HG03103 (cell line): ENCODE results near the gene ARMC2.
"Not testable (repeated sequence)": the region's sequence is repeated elsewhere in the genome, so short reads cannot be mapped to it uniquely, and the experiment has no call there.

Experiments
- ATAC-seq: cut with Tn5 transposase; IDR thresholded peaks from one replicate; pipeline ENCODE4 v1.9.1; 2021; ENCODE audit warnings: low read depth; ENCODE audit not compliant: unreplicated experiment

Gene ARMC2

DNA sequence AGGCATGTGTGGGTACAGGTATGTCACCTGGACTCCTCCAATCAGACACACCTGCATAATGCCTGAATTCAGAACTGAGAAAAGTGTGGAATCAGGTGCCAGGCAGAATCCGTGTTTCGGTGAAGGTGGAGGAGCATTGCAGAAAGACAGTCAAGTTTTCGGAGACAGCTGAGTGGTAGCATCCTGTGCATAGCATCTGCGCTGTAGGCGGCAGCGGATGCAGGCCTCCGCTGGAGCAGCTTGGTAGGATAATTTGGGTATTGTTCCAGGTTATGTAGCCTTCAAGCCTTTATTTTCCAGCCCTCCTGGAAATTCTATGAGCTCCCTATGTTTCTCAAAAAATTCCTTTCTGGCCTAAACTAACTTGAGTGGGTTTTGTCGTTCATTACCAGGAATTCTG lies 15.5 kb upstream of the ARMC2 start:
- no peak for ATAC-seq

GRCh38 chr6:108835218-108835850 lies 12.9 kb upstream of the ARMC2 start:
- ATAC-seq: no peak

GRCh38 chr6:108836061-108836460 lies 12.2 kb upstream of the ARMC2 start:
- ATAC-seq: no peak

DNA sequence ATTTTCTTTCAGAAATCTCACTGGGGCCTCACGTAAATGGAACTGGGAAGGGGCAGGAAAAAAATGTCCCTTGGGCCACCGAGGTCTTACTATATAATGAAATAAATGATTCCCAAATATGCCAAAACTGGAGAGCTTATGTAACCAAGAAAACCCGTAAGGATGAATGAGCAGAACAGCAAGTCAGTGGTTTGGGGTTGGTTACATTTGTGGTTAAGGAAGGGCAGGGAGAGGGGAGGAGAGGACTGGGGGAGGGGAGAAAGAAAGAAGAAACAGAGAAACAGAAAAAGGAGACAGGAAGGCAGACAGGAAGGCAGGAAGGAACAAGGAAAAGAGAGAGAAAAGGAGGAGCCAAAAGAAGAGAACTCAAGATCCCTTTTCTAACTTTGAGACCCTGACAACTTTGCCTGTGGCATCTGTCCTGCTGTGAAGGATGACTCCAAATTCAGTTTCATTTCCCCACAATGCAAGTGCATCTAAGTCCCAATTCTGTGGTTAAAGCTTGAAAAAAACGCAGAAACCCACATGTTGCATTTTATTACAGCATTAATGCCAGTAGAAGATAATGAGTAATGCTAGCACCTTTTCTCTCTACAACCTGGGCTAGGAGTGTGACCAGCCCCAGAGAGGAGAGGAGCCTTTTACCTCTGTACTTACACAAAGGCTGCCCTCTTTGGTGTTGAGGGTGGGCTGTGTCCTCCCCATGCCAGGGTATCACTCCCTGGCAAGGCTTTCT lies 10.8 kb upstream of the ARMC2 start:
- no peak for ATAC-seq

GRCh38 chr6:108838101-108838717 lies 10.0 kb upstream of the ARMC2 start:
- no peak for ATAC-seq

DNA sequence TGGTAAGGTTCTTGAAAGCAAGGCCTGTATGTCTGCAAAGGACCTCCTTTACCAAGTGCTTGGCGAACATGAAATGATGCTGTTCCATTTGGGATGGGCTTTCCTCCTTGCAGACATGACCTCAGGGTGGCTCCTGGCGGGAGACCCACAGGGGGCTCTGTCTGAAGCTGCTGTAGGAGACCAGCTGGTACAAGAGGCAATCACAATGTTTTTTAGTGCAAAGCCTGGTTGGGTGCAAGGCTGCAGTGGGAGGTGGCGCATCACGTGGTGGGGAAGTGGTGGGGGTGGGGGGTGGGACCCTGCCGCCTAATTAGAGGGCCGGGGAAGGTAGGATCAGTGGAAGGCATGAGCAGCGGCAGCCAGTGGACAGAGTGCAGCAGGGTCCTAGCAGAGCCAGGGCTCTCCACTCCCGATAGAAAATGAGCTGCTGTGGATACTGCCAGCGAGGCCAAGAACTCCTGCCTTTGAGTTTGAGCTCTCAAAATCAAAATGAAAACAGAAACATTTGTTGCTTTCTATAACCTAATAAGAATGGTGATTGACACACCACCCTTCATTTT lies 9.1 kb upstream of the ARMC2 start:
- no peak for ATAC-seq

DNA sequence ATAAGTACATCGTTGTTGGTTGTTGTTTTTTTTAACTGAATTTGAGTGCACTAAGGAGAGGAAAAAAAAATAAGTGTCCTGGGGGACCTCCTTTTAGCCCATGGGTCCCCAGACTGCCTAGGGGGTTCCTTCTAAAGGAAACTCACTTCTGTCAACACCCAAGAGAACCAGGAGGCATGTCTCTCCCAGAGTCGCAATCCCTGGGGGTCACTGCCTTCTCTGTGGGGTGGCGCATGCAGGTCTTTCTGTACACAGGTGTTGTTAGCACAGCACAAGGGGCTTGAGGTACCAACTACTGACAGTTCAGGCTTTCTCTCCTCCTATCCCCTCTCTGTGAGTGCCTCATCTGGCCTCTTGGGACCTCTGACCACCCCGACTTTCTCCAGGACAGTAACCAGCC lies 7.3 kb upstream of the ARMC2 start:
- ATAC-seq: no peak

DNA sequence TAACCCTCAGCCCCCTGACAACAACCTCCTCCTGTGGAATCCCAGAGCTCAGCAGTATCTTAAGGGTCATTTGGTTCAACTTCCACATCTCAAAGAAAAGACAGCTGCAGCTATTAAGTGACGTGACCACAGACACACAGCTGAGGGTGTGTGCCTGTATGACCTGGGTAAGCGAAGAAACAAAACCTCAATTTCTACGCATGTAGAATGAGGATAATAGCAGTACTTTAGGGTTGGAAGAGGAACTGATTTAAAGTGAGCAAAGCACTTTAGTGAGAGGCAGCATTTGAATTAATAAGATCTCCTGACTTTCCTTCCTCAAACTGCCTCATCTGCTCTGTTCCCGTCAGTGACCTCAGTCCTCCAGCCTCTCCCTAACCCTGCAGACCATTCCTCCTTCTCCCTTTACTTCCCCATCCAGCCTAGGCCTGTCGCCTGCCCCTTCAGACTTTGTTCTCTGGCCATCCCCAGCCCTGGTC lies 6.8 kb upstream of the ARMC2 start:
- no peak for ATAC-seq

DNA sequence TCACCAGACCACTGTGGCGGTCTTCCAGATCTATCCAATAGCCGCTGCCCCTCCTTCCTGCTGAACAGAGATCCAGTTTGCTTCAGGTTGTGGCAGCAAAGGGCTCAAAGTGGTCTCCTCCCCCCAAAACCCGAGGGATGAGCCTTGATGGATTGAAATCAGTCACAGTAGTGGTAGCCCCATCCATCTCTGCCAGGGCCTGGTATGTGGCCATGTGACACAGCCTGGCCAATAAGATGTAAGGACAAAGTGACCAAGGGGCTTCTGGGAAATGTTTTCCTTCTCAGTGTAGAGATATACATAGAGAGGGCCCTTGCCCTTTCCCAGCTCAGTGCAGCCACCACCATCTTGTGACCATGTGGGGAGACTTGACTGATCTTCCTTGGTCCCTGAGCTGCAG lies 4.1 kb upstream of the ARMC2 start:
- no peak for ATAC-seq

- ATAC-seq: no peak
These were observed 3.1 kb upstream of the ARMC2 start for GRCh38 chr6:108845145-108845544.

- ATAC-seq: no peak
These were observed 2.1 kb upstream of the ARMC2 start for GRCh38 chr6:108846101-108846500.

DNA sequence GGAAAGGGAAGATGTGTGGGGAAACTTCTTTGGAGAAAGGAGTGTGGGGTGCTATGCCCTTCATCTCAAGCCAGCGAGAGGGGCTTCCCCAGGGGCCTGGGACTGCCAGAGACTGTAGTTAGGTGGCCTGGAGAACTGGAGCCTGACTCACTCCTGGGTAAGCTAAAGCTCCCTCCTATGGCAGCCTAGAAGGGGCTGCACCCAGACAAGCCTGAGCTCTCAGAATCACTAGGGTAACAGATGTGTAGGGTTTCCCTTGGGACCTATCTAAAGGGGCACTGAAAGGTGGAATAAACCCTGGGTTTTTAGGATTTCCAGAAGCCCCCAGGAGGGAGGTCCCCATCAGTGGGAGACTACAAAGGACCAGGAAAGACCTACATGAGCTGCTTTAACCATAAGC lies 1.6 kb upstream of the ARMC2 start:
- no peak for ATAC-seq

GRCh38 chr6:108847738-108848115 lies 495 bp upstream of the ARMC2 start:
- no peak for ATAC-seq

- no peak for ATAC-seq
These were observed 2.6 kb downstream of the ARMC2 start for GRCh38 chr6:108850669-108851465.

- no peak for ATAC-seq
These were observed 3.5 kb downstream of the ARMC2 start for GRCh38 chr6:108851756-108852155.

GRCh38 chr6:108853077-108853476 lies 4.9 kb downstream of the ARMC2 start:
- no peak for ATAC-seq

DNA sequence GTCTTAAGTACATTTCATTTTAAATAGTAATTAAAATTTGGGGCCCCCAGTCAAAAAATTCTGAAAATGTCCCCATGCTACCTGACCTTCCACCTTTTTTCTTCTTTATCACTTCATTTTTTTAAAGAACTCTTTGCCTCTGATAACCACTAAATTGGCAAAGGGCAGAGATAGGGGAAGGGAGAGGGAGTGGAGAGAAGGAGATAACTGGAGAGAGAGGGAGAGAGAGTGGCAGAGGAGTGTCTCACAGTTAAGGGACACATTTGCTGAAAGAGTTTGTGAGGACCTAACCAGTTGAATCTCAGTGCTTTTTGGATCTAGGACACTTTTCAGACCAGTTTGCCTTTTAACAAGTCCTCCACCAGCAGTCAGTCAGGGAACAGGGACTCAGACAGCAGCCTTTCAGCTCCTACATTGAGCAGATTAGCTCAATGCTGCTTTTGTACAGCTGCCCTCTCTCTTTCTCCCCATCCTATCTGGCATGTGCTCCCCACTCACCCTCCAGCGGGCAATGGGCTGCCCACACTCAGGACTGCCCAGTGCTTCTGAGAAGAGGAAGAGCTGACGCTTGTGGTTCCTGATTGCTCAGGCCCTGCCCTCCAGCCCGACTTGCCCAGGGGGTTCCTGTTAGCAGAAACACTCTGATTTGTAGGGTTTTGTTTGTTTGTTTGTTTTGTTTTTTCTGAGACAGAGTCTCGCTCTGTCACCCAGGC lies 14.4 kb downstream of the ARMC2 start:
- no peak for ATAC-seq

DNA sequence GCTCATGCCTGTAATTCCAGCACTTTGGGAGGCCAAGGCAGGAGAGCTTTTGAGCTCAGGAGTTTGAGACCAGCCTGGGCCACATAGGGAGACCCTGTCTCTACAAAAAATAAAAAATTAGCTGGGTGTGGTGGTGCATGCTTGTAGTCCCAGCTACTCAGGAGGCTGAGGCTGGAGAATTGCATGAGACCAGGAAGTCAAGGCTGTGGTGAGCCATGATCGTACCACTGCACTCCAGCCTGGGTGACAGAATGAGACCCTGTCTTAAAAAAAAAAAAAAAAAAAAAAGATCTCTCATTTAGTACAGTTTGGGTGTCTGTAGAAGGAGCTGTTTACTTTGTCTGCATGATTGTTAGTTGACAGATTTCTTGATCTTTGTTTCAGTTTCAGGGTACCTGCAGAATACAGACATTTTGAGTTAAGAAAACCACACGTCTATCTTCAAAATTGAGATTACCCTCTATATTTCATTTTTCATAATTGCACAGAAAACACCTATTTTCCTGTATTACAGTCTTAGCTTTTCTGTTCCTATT lies 17.6 kb downstream of the ARMC2 start:
- ATAC-seq: not testable (repeated sequence)

DNA sequence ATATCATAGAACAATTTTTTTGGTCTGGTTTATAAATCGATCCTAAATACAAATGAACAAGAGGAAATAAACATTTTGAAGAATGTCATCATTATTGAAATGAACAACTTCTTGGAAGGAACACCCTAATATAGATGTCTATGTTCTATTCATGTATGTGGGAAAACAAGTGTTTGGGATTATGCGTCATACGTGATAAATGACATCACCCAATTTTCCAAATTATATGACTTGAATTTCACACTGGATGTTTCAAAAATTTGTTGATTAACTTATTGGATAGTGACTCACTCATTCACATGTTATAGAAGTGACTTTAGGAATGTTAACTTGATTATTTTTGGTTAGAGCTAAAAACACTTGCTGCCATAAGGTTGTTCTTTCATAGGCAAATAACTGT lies 18.6 kb downstream of the ARMC2 start:
- no peak for ATAC-seq

- no peak for ATAC-seq
These were observed 20.4 kb downstream of the ARMC2 start for GRCh38 chr6:108868647-108869046.
